HEK293T (cell line): Measurements from ENCODE around the gene PSMD10.

Experiments used
- CTCF ChIA-PET: fragments of 350-600 bp; formaldehyde crosslinking; extraction: SDS; loops from one replicate; lab custom pipeline; 2021; ENCODE audit warnings: antibody characterized with exemption, inconsistent platforms; lab: Yijun Ruan, JAX
- POLR2A ChIA-PET: fragments of 350-600 bp; formaldehyde crosslinking; extraction: SDS; loops from one replicate; lab custom pipeline; 2020; ENCODE audit warnings: antibody characterized with exemption, inconsistent platforms; lab: Yijun Ruan, JAX
- DNase-seq: peaks from one replicate; pipeline ENCODE4 v3.0.0; 2012; ENCODE audit warnings: mixed read lengths; ENCODE audit errors: extremely low spot score
- ARNT ChIP-seq: fragments of 450-650 bp; IDR thresholded peaks from 2 replicates; pipeline ENCODE4 v1.6.1; 2017; ENCODE audit warnings: mild to moderate bottlenecking
- BHLHE40 ChIP-seq: fragments of 450-650 bp; IDR thresholded peaks from 2 replicates; pipeline ENCODE4 v1.6.1; 2016; ENCODE audit warnings: mild to moderate bottlenecking, moderate library complexity, borderline replicate concordance
- CTBP1 ChIP-seq: fragments of 450-650 bp; IDR thresholded peaks from 2 replicates; pipeline ENCODE4 v1.6.1; 2016; ENCODE audit warnings: borderline replicate concordance
- ELF4 ChIP-seq: fragments of 450-650 bp; IDR thresholded peaks from 2 replicates; pipeline ENCODE4 v1.6.1; 2017; ENCODE audit warnings: antibody characterized with exemption
- FOXA1 ChIP-seq: fragments of 450-650 bp; IDR thresholded peaks from 2 replicates; pipeline ENCODE4 v1.6.1; 2016; ENCODE audit warnings: mild to moderate bottlenecking
- FOXK2 ChIP-seq: fragments of 450-650 bp; IDR thresholded peaks from 2 replicates; pipeline ENCODE4 v1.6.1; 2016; ENCODE audit warnings: mild to moderate bottlenecking
- FOXM1 ChIP-seq: fragments of 450-650 bp; IDR thresholded peaks from 2 replicates; pipeline ENCODE4 v1.6.1; 2017; ENCODE audit warnings: mild to moderate bottlenecking, borderline replicate concordance
- HDGF ChIP-seq: fragments of 450-650 bp; IDR thresholded peaks from 2 replicates; pipeline ENCODE4 v1.6.1; 2017; ENCODE audit warnings: antibody characterized with exemption, borderline replicate concordance
- L3MBTL2 ChIP-seq: fragments of 450-650 bp; conservative IDR thresholded peaks from 2 replicates; pipeline ENCODE4 v1.6.1; 2016; ENCODE audit warnings: mild to moderate bottlenecking
- LEF1 ChIP-seq: fragments of 450-650 bp; IDR thresholded peaks from 2 replicates; pipeline ENCODE4 v1.6.1; 2017; ENCODE audit warnings: mild to moderate bottlenecking, borderline replicate concordance
- NFRKB ChIP-seq: fragments of 450-650 bp; IDR thresholded peaks from 2 replicates; pipeline ENCODE4 v1.6.1; 2016; ENCODE audit warnings: mild to moderate bottlenecking, moderate library complexity
- SP1 ChIP-seq: fragments of 450-650 bp; IDR thresholded peaks from 2 replicates; pipeline ENCODE4 v1.6.1; 2017
- SUZ12 ChIP-seq: fragments of 450-650 bp; IDR thresholded peaks from 2 replicates; pipeline ENCODE4 v1.6.1; 2016; ENCODE audit warnings: mild to moderate bottlenecking
- TARDBP ChIP-seq: fragments of 450-650 bp; IDR thresholded peaks from 2 replicates; pipeline ENCODE4 v1.6.1; 2016
- ZNF384 ChIP-seq: fragments of 450-650 bp; IDR thresholded peaks from 2 replicates; pipeline ENCODE4 v1.6.1; 2016
- TF ChIP-seq, protein P1 (sequence below): fragments of 450-650 bp; IDR thresholded peaks from 2 replicates; pipeline ENCODE4 v1.6.1; 2016

The PSMD10 gene

DNA sequence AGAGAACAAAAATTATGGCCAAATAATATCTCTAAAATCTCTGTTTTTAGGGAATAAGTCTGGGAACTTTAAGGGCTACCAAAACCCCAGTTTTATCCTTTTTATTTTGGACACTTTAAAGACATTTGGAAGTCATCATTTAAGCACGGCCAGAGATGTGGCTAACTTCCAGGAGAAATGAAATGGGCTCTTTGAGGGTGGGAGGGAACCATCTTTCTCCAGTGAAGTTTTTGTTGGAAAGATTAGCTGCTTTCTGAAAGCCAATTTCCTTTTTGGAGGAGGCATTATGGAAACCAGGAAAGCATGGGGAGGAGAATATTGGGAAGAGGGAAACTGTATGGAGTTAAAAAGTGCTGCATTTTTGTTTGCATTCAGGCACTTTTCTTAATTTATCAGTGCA is 41.7 kb downstream of the PSMD10 start:
- POLR2A ChIA-PET: no interaction called here
- CTCF ChIA-PET: no interaction called here
- no peak for DNase-seq
- TF ChIP-seq LEF1: no peak
- TF ChIP-seq FOXK2: no peak
- no peak for TF ChIP-seq NFRKB
- TF ChIP-seq ARNT: no peak
- no peak for TF ChIP-seq L3MBTL2
- no peak for TF ChIP-seq BHLHE40

DNA sequence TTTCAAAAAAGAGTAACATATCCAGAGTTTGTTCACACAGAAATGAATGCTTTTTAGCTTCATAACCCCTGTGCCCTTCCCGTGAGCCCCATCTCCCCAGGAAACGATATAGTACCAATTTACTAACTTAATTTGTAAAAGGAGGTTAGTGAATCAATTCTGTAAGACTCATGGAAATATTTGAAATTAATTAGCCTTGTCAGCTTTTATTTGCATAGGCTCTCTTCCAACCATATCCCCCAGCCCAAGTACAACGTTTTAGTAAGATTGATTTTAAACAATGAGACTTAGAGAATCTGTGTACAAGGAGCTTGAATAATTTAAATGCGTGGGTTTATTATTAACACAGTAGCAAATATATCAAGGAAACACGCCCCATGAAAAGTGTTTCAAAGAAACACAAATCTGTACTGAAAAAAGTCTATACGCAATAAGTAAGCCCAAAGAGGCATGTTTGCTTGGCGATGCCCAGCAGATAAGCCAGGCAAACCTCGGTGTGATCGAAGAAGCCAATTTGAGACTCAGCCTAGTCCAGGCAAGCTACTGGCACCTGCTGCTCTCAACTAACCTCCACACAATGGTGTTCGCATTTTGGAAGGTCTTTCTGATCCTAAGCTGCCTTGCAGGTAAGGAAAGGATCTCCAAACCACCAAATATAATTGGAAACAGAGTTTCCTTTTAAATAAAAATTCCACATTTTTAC is 46.6 kb downstream of the PSMD10 start, which contains the start of gene VSIG1:
TSS of gene VSIG1 (plus strand) at position 512 of the 703 bp plus-strand sequence. CDS start at position 578, 66 bp downstream.
- TF ChIP-seq NFRKB (no peak), ELF4 (no peak), FOXK2 (no peak), SUZ12 (no peak), L3MBTL2 (no peak), ARNT (no peak), TARDBP (no peak), SP1 (no peak), BHLHE40 (no peak), FOXA1 (no peak), HDGF (no peak), LEF1 (no peak), ZNF384 (no peak), CTBP1 (no peak), FOXM1 (no peak)
- TF ChIP-seq, protein P1, sequence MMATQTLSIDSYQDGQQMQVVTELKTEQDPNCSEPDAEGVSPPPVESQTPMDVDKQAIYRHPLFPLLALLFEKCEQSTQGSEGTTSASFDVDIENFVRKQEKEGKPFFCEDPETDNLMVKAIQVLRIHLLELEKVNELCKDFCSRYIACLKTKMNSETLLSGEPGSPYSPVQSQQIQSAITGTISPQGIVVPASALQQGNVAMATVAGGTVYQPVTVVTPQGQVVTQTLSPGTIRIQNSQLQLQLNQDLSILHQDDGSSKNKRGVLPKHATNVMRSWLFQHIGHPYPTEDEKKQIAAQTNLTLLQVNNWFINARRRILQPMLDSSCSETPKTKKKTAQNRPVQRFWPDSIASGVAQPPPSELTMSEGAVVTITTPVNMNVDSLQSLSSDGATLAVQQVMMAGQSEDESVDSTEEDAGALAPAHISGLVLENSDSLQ: no peak
- DNase-seq: no peak
- ChIA-PET CTCF (interaction anchor here (0.6 kb wide), 1 partner anchor 13 kb away, joined by 3 read pairs; no protein-coding TSS in a partner anchor), POLR2A (no interaction called here)

DNA sequence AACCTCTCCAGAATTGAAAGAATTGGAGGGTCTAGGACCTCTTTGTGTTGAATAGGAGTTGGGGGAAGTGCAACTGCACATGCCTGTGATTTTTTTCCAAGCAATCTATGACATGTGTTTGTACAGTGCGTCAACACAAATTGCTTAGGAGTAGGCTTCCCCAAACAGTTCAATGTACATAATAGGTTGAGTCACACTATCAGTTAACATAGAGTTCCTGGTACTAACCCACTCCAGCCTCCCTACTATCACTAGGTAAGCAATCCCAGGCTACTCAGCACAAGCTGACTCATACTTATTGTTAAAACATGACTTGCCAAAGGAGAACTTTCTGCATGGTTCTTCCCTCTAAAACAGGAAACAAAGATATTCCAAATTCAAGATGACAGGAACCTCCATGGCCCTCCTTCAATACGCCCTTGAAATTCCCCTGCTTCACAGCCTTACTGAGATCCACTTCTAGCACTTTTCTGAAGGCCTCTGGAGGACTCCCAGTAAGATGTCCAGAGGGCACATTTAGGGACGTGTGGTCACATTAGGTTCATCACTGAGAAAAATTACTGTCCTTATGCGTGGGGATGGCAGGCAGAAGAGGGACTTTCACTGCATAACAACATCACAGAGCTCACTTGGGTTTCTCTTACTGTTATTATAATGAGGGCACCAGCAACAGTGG is 54.9 kb downstream of the PSMD10 start:
- POLR2A ChIA-PET: no interaction called here
- CTCF ChIA-PET: interaction anchor here (1.2 kb wide), 1 partner anchor 58 kb away, joined by 3 read pairs; no protein-coding TSS in a partner anchor
- TF ChIP-seq ARNT: no peak
- no peak for TF ChIP-seq TARDBP
- no peak for TF ChIP-seq CTBP1
- DNase-seq: no peak

DNA sequence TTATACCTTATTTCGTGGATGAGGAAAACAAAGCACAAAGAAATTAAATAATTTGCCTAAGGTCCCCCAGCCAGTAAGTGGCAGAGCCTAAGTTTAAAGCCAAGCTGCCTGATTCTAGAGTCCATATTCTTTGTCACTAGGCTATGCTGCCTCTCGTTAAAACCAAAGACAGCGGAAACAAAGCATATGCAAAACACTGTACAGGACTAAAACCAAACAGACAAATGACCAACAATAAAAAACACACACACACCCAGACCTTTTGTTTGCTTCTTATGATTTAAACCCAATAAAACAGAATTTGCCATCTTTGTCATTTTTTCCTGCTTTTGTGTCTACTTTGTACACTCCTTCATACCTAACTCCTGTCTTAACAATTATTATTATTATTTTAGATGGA is 56.6 kb downstream of the PSMD10 start:
- no peak for TF ChIP-seq ELF4
- TF ChIP-seq FOXK2: no peak
- TF ChIP-seq SP1: no peak
- TF ChIP-seq ARNT: no peak
- TF ChIP-seq L3MBTL2: no peak
- no peak for TF ChIP-seq ZNF384
- TF ChIP-seq HDGF: no peak
- TF ChIP-seq SUZ12: no peak
- no peak for TF ChIP-seq BHLHE40
- DNase-seq: no peak
- POLR2A ChIA-PET: no interaction called here
- CTCF ChIA-PET: no interaction called here
